ENCODE results near the gene KAT8.

Gene KAT8

DNA sequence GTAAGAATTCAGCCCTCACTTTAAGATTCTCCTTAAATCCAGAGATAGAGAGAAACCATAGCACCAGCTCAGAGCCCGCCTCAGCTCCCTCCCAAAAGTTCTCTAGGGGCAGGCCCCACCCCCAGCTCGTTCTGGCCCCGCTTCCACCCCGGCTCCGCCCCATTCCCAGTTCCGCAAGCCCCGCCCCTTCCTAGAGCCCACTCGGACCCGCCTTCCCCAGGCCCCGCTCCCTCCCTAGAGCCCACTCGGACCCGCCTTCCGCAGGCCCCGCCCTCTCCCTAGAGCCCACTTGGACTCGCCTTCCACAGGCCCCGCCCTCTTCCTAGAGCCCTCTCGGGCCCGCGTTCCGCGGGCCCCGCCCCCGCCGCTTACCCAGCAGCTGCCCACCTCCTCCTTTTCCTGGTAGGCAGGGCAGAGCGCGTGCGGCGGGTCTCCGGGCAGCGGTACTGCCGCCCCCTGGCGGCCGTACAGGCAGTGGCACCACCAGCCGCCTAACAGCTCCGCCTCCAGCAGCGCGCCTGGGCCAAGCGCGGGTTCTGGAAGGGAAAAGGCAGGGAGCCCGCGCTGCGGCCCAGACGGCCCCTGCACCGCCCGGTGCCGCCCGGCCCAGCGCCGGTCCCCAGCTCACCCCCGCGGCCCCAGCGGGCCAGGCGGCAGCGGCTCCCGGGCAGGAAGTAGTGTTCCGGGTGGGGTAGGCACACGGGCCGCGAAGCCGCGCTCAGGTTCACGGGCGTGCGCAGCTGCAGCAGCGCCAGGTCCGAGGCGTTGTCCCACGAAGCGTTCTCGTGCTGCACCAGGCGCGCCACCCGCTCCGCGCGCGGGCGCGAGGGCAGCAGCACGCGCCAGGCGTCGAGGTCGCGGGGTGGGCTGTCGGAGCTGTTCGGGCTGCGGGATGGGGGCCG lies 24.9 kb downstream of the KAT8 start (continued):
- TF ChIP-seq YY1 (tag by site-specific recombination; IDR thresholded peaks at IDR 0.05) (no peak), ZXDB (tag by site-specific recombination; IDR thresholded peaks at IDR 0.05) (peak; percentile 35; the same call in 1 of the 2 replicates), ZNF76 (tag by site-specific recombination; IDR thresholded peaks at IDR 0.05; ENCODE audit: borderline replicate concordance, low read depth) (peak; percentile 51; the same call in 1 of the 2 replicates), ZNF341 (tag by site-specific recombination; IDR thresholded peaks at IDR 0.05; ENCODE audit: low read depth) (no peak), KLF1 (tag by site-specific recombination; IDR thresholded peaks at IDR 0.05) (peak; percentile 75), ZNF501 (tag by site-specific recombination; IDR thresholded peaks at IDR 0.05) (no peak), ZNF37A (tag by site-specific recombination; IDR thresholded peaks at IDR 0.05) (no peak), SALL2 (tag by site-specific recombination; IDR thresholded peaks at IDR 0.05; ENCODE audit: borderline replicate concordance) (no peak), ZNF544 (tag by site-specific recombination; IDR thresholded peaks at IDR 0.05) (no peak)

DNA sequence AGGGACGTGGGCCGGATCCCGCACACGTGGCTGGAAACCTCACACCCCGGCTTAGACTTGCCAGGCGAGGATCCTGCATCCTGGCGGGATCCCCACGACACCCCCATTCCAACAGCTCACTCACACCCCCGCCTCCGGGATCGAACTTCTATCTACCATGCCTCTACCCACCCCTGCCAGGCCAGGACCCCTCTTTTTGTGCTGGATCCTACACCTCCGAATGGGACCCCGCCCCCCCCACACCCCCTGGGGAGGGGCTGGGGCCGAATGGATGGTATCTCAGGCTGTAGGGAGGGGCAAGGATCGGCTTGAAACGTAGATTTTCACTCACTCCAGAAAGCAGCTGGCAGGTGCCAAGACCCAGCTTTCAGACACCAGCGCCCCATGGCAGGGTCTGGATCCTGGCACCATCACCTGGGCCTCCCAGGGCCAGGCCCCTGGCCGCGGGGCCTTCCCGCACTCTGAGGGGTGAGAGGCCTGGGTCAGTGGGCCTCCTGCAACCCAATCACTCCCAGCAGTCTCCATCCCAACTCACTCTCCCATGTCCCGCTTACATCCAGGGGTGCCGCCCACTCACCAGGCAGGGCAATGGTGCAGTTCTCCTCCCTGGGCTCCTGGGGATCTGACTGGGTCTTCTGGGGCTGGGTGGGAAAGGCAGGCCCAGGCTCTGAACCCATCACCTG lies 25.7 kb downstream of the KAT8 start:
- ChIA-PET POLR2A (interaction anchor here (0.6 to 4.8 kb wide), 15 partner anchors 15 to 730 kb away, joined by 3 to 107 read pairs (median 6); partner anchors contain the start of genes BCKDK, FUS, HSD3B7 and KAT8), CTCF (interaction anchor here (0.6 to 3.0 kb wide), 33 partner anchors 8 to 261 kb away, joined by 3 to 24 read pairs (median 4); partner anchors contain the start of genes HSD3B7, KAT8, ZNF646 and ZNF668)
- H3K4me1 ChIP-seq (ENCODE audit: control insufficient read depth, insufficient read depth, low read length), result no peaks in the 10 kb centered on the region; the same call in 1 of the 2 replicates
- no peak overlapping the region for H3K4me3 ChIP-seq (ENCODE audit: low read depth, low read length)
- TF ChIP-seq, protein P1, sequence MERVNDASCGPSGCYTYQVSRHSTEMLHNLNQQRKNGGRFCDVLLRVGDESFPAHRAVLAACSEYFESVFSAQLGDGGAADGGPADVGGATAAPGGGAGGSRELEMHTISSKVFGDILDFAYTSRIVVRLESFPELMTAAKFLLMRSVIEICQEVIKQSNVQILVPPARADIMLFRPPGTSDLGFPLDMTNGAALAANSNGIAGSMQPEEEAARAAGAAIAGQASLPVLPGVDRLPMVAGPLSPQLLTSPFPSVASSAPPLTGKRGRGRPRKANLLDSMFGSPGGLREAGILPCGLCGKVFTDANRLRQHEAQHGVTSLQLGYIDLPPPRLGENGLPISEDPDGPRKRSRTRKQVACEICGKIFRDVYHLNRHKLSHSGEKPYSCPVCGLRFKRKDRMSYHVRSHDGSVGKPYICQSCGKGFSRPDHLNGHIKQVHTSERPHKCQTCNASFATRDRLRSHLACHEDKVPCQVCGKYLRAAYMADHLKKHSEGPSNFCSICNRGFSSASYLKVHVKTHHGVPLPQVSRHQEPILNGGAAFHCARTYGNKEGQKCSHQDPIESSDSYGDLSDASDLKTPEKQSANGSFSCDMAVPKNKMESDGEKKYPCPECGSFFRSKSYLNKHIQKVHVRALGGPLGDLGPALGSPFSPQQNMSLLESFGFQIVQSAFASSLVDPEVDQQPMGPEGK (tag by site-specific recombination; IDR thresholded peaks at IDR 0.05), result peak; percentile 60
- TF ChIP-seq SP2 (tag by site-specific recombination; IDR thresholded peaks at IDR 0.05), result peak; percentile 34
- TF ChIP-seq ZNF37A (tag by site-specific recombination; IDR thresholded peaks at IDR 0.05), result no peak
- TF ChIP-seq KLF9 (tag by site-specific recombination; IDR thresholded peaks at IDR 0.05; ENCODE audit: low read depth), result peak; percentile 24; the same call in 1 of the 2 replicates
- H3K9me3 ChIP-seq (ENCODE audit: control insufficient read depth, insufficient read depth, low read depth, low read length), result no peaks in the 10 kb centered on the region
- H3K36me3 ChIP-seq (ENCODE audit: control insufficient read depth in 2 of 2, insufficient read depth in 1 of 2, low read length in 2 of 2), result no peaks in the 10 kb centered on the region
- H3K27ac ChIP-seq (ENCODE audit: extremely low read depth, low read depth, low read length), result no peak overlapping the region; the same call in 1 of the 2 replicates

DNA sequence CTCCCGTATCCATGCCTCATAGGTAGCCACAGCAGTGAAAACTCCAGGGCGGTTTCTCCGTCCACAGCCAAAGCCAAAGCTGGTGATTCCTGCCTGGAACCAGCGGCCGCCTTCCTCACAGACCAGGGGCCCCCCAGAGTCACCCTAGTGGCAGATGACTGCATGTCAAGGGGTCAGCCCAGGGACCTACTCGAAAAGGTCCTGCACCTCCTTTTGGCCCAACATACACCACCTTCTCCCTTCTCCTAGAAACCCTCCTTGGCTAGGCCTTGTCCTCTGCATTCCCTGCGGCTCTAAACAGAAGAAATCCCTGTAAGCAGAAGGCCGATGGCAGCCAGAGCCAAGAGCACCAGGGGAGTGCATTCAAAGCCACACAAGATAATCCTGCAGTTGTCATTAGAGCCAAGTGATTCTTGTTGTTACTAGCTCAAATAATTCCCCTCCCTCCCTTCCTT lies 26.3 kb downstream of the KAT8 start:
- no peak overlapping the region for H3K4me3 ChIP-seq (ENCODE audit: low read depth, low read length)
- POLR2A ChIA-PET, result interaction anchor here (0.6 to 4.8 kb wide), 4 partner anchors 14 to 66 kb away, joined by 3 to 107 read pairs (median 54); partner anchors contain the start of genes FUS and KAT8
- CTCF ChIA-PET, result interaction anchor here (0.9 to 3.0 kb wide), 9 partner anchors 9 to 191 kb away, joined by 3 to 20 read pairs (median 5); partner anchors contain the start of gene HSD3B7
- H3K9me3 ChIP-seq (ENCODE audit: control insufficient read depth, insufficient read depth, low read depth, low read length), result no peaks in the 10 kb centered on the region
- no peak overlapping the region for H3K27ac ChIP-seq (ENCODE audit: extremely low read depth, low read depth, low read length)
- no peaks in the 10 kb centered on the region for H3K36me3 ChIP-seq (ENCODE audit: control insufficient read depth in 2 of 2, insufficient read depth in 1 of 2, low read length in 2 of 2)
- TF ChIP-seq ZNF37A (tag by site-specific recombination; IDR thresholded peaks at IDR 0.05), result no peak
- TF ChIP-seq, protein P2, sequence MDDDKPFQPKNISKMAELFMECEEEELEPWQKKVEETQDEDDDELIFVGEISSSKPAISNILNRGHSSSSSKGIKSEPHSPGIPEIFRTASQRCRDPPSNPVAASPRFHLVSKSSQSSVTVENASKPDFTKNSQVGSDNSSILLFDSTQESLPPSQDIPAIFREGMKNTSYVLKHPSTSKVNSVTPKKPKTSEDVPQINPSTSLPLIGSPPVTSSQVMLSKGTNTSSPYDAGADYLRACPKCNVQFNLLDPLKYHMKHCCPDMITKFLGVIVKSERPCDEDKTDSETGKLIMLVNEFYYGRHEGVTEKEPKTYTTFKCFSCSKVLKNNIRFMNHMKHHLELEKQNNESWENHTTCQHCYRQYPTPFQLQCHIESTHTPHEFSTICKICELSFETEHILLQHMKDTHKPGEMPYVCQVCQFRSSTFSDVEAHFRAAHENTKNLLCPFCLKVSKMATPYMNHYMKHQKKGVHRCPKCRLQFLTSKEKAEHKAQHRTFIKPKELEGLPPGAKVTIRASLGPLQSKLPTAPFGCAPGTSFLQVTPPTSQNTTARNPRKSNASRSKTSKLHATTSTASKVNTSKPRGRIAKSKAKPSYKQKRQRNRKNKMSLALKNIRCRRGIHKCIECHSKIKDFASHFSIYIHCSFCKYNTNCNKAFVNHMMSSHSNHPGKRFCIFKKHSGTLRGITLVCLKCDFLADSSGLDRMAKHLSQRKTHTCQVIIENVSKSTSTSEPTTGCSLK (tag by site-specific recombination; IDR thresholded peaks at IDR 0.05), result no peak
- TF ChIP-seq, protein P3, sequence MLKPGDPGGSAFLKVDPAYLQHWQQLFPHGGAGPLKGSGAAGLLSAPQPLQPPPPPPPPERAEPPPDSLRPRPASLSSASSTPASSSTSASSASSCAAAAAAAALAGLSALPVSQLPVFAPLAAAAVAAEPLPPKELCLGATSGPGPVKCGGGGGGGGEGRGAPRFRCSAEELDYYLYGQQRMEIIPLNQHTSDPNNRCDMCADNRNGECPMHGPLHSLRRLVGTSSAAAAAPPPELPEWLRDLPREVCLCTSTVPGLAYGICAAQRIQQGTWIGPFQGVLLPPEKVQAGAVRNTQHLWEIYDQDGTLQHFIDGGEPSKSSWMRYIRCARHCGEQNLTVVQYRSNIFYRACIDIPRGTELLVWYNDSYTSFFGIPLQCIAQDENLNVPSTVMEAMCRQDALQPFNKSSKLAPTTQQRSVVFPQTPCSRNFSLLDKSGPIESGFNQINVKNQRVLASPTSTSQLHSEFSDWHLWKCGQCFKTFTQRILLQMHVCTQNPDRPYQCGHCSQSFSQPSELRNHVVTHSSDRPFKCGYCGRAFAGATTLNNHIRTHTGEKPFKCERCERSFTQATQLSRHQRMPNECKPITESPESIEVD (tag by site-specific recombination; IDR thresholded peaks at IDR 0.05), result no peak
- TF ChIP-seq ZNF223 (tag by site-specific recombination; IDR thresholded peaks at IDR 0.05), result no peak
- no peak for TF ChIP-seq TCF7L2 (IDR thresholded peaks at IDR 0.05; ENCODE audit: borderline replicate concordance, low read depth, low read length)
- no peak for TF ChIP-seq KLF9 (tag by site-specific recombination; IDR thresholded peaks at IDR 0.05; ENCODE audit: low read depth)
- TF ChIP-seq, protein P4, sequence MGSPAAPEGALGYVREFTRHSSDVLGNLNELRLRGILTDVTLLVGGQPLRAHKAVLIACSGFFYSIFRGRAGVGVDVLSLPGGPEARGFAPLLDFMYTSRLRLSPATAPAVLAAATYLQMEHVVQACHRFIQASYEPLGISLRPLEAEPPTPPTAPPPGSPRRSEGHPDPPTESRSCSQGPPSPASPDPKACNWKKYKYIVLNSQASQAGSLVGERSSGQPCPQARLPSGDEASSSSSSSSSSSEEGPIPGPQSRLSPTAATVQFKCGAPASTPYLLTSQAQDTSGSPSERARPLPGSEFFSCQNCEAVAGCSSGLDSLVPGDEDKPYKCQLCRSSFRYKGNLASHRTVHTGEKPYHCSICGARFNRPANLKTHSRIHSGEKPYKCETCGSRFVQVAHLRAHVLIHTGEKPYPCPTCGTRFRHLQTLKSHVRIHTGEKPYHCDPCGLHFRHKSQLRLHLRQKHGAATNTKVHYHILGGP (tag by site-specific recombination; IDR thresholded peaks at IDR 0.05), result no peak
- TF ChIP-seq ZNF23 (tag by site-specific recombination; IDR thresholded peaks at IDR 0.05; ENCODE audit: borderline replicate concordance), result no peak
- no peak for TF ChIP-seq ZNF10 (tag by site-specific recombination; IDR thresholded peaks at IDR 0.05)
- TF ChIP-seq ZBTB8A (tag by site-specific recombination; IDR thresholded peaks at IDR 0.05), result no peak
- TF ChIP-seq ZNF140 (tag by site-specific recombination; IDR thresholded peaks at IDR 0.05), result no peak
- no peak for TF ChIP-seq ZNF248 (tag by site-specific recombination; IDR thresholded peaks at IDR 0.05)
- no peaks in the 10 kb centered on the region; the same call in 1 of the 2 replicates for H3K4me1 ChIP-seq (ENCODE audit: control insufficient read depth, insufficient read depth, low read length)

Data from HEK293 (cell line).